Fibroblast of skin of right quadriceps (primary cell): ENCODE results near the gene ZNF574.
A peak's percentile ranks its signal among the peaks of the same experiment; 100 is the strongest.

Source experiments
- DNase-seq: peaks from one replicate; pipeline ENCODE4 v3.0.0-alpha.2; 2013

The ZNF574 gene

GRCh38 chr19:42129399-42130253, 53.7 kb downstream of the ZNF574 start:
- DNase-seq = peak; percentile 67

DNA sequence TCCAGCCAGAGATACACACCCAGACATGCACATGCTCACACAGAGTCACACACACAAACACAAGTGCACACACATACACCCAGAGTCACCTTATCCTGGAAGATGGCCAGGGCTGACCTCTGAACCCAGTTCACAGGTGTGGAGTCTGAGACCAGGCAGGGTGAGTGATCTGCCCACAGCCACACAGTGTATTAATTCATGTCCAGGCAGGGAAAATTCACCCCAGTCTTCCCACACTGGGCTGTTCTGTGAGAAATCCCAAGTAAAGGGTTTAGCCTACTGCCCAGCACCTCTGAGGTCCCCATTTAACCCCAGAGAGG, 54.2 kb downstream of the ZNF574 start:
- DNase-seq = no peak
